Mucosa of descending colon (tissue), 3 donors: Measurements from ENCODE around the gene NSL1. TPM values are rescaled to one million over a fixed set of nuclear protein-coding genes. Genes with fewer than 3 reads are reported as not detected.

ENCODE experiments used
- ATAC-seq: fragments of 200-7000 bp; cut with Tn5 transposase; one replicate; pipeline ENCODE4 v1.9.1; 2020; ENCODE audit warnings: mild to moderate bottlenecking, moderate library complexity
- DNase-seq, 3 donors: peaks; one replicate each; pipeline ENCODE4 v3.0.0-alpha.2; 2020
- H3K36me3 ChIP-seq: fragments of 200-600 bp; one replicate; pipeline ENCODE4 v1.8.0; 2021; ENCODE audit warnings: low read depth, mild to moderate bottlenecking
- H3K4me1 ChIP-seq: fragments of 200-600 bp; one replicate; pipeline ENCODE4 v1.8.0; 2021; ENCODE audit warnings: low read depth, mild to moderate bottlenecking
- H3K4me3 ChIP-seq: fragments of 200-600 bp; one replicate; pipeline ENCODE4 v1.8.0; 2021; ENCODE audit warnings: mild to moderate bottlenecking
- H3K9me3 ChIP-seq: fragments of 200-600 bp; one replicate; pipeline ENCODE4 v1.8.0; 2021; ENCODE audit warnings: mild to moderate bottlenecking
- intact Hi-C, 2 donors: fragments of 100-400 bp; cut with DNase I in 1 of 2; cut with micrococcal nuclease in 1 of 2; formaldehyde crosslinking; loops; one replicate each; pipeline versions ENCODE4 v1.11.0 to v1.11.1; 2022; cut with DNase I, micrococcal nuclease
- total RNA-seq, 3 donors: library from RNA; stranded (reverse); fragmentation: NEBNext Ultra II Directional in 2 of 3; extraction: Animal tissue kit (Norgen Biotek cat#: 25700) in 2 of 3; gene quantifications; one replicate each; pipeline versions ENCODE4 v1.2.1 to v1.2.4, GENCODE V29; 2021 to 2023
- TF ChIP-seq, protein P1 (sequence below): fragments of 200-600 bp; IDR thresholded peaks from one replicate; pipeline ENCODE4 v1.8.0; 2022; ENCODE audit warnings: antibody characterized with exemption, mild to moderate bottlenecking
- donor health status: DM: no; HTN: no; CAD: no; lungs with moderate emphysema.
- donor health status: DM: no; HTN: no; CAD: no.
- donor health status: DM: no; HTN: yes; CAD: no.

The NSL1 gene
- total RNA-seq, 3 donors from 2014 or later, result 20.4 to 25.3 (median 21.5) TPM

DNA sequence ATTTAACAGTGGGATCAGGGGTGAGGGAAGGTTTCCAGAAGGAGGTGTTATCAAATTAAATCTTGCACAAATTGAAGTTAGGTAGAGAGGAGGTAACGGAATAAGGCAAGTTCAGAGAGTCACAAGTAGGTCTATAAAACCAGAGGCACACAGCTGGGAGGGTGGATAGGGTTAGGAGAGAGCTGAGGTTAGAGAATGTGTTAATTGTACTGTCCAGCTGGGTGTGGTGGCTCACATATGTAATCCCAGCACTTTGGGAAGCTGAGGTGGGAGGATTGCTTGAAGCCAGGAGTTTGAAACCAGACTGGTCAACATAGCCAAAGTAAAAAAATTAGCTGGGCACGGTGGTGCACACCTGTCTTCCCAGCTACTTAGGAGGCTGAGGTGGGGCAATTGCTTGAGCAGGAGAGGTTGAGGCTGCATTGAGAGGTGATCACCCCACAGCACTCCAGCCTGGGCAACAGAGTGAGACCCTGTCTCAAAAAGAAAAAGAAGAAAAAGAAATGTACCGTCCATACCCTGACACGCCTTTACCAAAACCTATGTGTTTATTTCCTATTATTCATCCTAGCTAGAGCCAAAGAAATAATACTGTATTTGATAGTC lies 35.7 kb upstream of the NSL1 start:
- TF ChIP-seq, protein P1, sequence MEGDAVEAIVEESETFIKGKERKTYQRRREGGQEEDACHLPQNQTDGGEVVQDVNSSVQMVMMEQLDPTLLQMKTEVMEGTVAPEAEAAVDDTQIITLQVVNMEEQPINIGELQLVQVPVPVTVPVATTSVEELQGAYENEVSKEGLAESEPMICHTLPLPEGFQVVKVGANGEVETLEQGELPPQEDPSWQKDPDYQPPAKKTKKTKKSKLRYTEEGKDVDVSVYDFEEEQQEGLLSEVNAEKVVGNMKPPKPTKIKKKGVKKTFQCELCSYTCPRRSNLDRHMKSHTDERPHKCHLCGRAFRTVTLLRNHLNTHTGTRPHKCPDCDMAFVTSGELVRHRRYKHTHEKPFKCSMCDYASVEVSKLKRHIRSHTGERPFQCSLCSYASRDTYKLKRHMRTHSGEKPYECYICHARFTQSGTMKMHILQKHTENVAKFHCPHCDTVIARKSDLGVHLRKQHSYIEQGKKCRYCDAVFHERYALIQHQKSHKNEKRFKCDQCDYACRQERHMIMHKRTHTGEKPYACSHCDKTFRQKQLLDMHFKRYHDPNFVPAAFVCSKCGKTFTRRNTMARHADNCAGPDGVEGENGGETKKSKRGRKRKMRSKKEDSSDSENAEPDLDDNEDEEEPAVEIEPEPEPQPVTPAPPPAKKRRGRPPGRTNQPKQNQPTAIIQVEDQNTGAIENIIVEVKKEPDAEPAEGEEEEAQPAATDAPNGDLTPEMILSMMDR, result no peak
- no peaks in the 10 kb centered on the region for H3K36me3 ChIP-seq
- intact Hi-C loops, result no loop called here
- DNase-seq, result peak in 1 of 3 donors; percentile 14
- ATAC-seq, result peak; percentile 45
- H3K4me1 ChIP-seq, result peaks cover 14% of the 10 kb centered on the region
- peaks cover 20% of the 10 kb centered on the region for H3K9me3 ChIP-seq
- H3K4me3 ChIP-seq, result no peak overlapping the region

DNA sequence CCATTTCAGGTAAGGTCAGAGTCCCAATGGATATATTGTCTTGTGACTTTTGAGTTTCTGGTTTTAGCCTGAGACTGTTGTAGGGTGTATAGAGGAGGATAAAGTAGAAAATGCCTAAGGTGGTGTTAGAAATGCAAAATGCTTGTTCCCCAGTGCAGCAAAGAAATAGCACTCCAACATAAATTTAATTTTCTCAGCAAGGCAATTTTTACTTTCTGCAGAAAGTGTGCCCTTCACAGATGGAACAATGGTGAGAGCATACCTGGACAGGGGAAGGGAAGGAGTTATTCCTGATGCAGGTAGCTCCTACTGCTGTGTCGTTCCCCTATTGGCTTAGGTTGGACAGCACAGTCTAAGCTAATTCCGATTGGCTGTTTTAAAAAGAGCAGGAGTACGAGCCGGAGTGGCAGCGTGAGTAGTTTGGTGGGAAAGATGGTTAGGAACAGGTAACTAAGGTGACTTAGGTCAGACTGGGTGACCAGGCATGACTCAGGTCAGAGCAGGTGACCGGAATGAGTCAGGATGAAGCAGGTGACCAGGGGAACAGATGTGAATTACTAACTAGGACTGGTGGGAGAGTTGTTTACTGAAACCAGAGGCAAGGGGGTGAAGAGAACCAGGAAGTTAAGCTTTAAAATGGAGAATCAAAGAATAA lies 34.3 kb upstream of the NSL1 start:
- no peaks in the 10 kb centered on the region for H3K36me3 ChIP-seq
- DNase-seq (no peak), ATAC-seq (no peak)
- H3K4me1 ChIP-seq, result peaks cover 14% of the 10 kb centered on the region
- H3K4me3 ChIP-seq, result no peak overlapping the region
- intact Hi-C loops, result no loop called here
- peaks cover 20% of the 10 kb centered on the region for H3K9me3 ChIP-seq
- TF ChIP-seq, protein P1, result no peak

DNA sequence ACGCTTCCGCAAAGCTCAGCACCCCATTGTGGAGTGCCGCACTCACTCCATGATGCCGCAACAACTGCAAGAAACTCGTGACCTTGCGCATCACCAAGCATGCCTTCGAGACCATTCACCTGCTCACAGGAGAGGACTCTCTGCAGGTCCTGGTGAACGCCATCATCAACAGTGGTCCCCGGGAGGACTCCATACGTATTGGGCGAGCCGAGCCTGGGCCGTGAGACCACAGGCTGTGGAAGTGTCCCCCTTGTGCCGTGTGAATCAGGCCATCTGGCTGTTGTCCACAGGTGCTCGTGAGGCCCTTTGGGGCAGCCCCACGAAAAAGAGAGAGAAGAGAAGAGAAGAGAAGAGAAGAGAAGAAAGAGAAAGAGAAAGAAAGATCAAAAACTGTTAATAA lies 32.6 kb upstream of the NSL1 start:
- no peaks in the 10 kb centered on the region for H3K36me3 ChIP-seq
- peaks cover 20% of the 10 kb centered on the region for H3K9me3 ChIP-seq
- TF ChIP-seq, protein P1, result no peak
- intact Hi-C loops, result no loop called here
- DNase-seq, result no peak
- H3K4me3 ChIP-seq, result no peak overlapping the region
- peaks cover 14% of the 10 kb centered on the region for H3K4me1 ChIP-seq
- ATAC-seq, result no peak

DNA sequence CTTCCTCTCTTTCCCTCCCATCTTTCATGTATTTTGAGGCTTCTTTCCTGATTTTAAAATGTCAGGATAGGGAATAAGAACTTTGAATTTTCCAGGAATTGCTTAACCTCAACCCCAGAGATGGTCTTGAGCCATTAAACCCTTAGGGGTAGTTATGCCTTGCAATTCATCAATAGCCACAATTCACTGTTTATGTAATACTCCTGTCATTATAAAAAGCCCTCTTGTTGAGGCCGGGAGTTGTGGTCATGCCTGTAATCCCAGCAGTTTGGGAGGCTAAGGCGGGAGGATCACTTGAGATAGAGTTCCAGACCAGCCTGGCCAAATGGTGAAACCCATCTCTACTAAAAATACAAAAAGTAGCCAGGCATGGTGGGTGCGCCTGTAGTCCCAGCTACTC lies 31.4 kb upstream of the NSL1 start:
- ATAC-seq, result no peak
- H3K9me3 ChIP-seq, result peaks cover 20% of the 10 kb centered on the region
- H3K4me1 ChIP-seq, result peaks cover 6% of the 10 kb centered on the region
- no peak for DNase-seq
- no peaks in the 10 kb centered on the region for H3K36me3 ChIP-seq
- TF ChIP-seq, protein P1, result no peak
- intact Hi-C loops, result no loop called here
- no peak overlapping the region for H3K4me3 ChIP-seq

DNA sequence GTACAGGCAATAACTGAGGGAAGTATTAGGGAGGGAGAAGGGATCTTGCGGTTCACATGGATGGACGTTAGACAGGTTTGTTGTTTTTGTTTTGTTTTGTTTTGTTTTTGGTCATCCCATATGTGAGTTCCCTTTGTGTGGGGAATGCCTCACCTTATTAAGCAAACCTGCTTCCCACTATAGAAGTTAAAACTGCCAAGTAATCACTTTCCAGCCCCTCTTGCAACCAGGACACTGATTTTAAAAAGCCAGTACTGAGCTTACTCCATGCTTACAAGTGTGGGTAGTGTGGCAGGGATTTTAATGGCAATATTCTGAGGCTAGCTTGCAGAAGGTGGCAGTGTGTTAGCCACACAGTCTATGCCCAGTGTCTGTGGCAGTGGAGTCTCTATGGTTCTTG lies 29.4 kb upstream of the NSL1 start:
- H3K36me3 ChIP-seq, result no peaks in the 10 kb centered on the region
- TF ChIP-seq, protein P1, result no peak
- ATAC-seq, result no peak
- peaks cover 3% of the 10 kb centered on the region for H3K4me1 ChIP-seq
- no peak overlapping the region for H3K4me3 ChIP-seq
- intact Hi-C loops, result no loop called here
- DNase-seq, result no peak
- peaks cover 15% of the 10 kb centered on the region for H3K9me3 ChIP-seq
